Endothelial cell of umbilical vein (primary cell): ENCODE measurements around the gene RASAL1. TPM values are rescaled to one million over a fixed set of nuclear protein-coding genes. Genes with fewer than 3 reads are reported as not detected.

Experiments used
- BruUV-seq: library from RNA; stranded (reverse); fragments of 400-500 nt; replicated peaks from 2 replicates; lab custom pipeline; 2021; lab: Mats Ljungman, UMichigan
- CTCF ChIA-PET: fragments of 300-600, 350-600 bp; sonication (Branson Sonifier 250); formaldehyde crosslinking; loops from one replicate; lab custom pipeline; 2021; ENCODE audit warnings: antibody characterized with exemption, inconsistent platforms; lab: Charles Lee
- POLR2A ChIA-PET: fragments of 300-600, 350-600 bp; sonication (Branson Sonifier 250); formaldehyde crosslinking; loops from one replicate; lab custom pipeline; 2021; ENCODE audit warnings: antibody characterized with exemption, inconsistent platforms; lab: Charles Lee
- DNase-seq: peaks from one replicate; pipeline ENCODE4 v3.0.0-alpha.2; 2011; ENCODE audit warnings: low read depth, low spot score
- FAIRE-seq: peaks from 2 replicates; lab custom pipeline; 2011; peaks lifted over from hg19 to GRCh38; lab: Jason Lieb, UNC
- H2AFZ ChIP-seq: 2 replicates; pipeline ENCODE4 v1.6.0; 2012; ENCODE audit warnings: low read depth, low read length, control low read depth, inconsistent platforms
- H3K27ac ChIP-seq: 2 replicates; pipeline ENCODE4 v1.5.1; 2011; ENCODE audit warnings: low read depth, mild to moderate bottlenecking, control low read depth, low read length, moderate library complexity; ENCODE audit not compliant: insufficient read depth
- H3K27me3 ChIP-seq, 2 experiments: 2 replicates each; pipeline versions ENCODE4 v1.6.0 to v1.6.1; 2011; ENCODE audit warnings: low read length in 2 of 2, mixed read lengths in 1 of 2; ENCODE audit not compliant: control insufficient read depth in 2 of 2, insufficient read depth in 2 of 2
- H3K36me3 ChIP-seq, 2 experiments: 2 replicates in 1 of 2; 3 replicates in 1 of 2; pipeline ENCODE4 v1.5.1; 2011; ENCODE audit warnings: low read length in 2 of 2, mild to moderate bottlenecking in 1 of 2, moderate library complexity in 1 of 2; ENCODE audit not compliant: control insufficient read depth in 2 of 2, insufficient read depth in 2 of 2; ENCODE audit errors: extremely low read depth in 1 of 2
- H3K4me1 ChIP-seq: 3 replicates; pipeline ENCODE4 v1.5.1; 2011; ENCODE audit warnings: mild to moderate bottlenecking, low read length; ENCODE audit not compliant: control insufficient read depth, insufficient read depth; ENCODE audit errors: extremely low read depth
- H3K4me2 ChIP-seq: 2 replicates; pipeline ENCODE4 v1.6.1; 2011; ENCODE audit warnings: low read length, control low read depth, mixed read lengths; ENCODE audit not compliant: insufficient read depth
- H3K4me3 ChIP-seq, 3 experiments: fragments of 200-600 bp in 1 of 3; sonication (generic), shearing (Covaris generic) in 1 of 3; replicated peaks in 1 of 3; 2 replicates each; pipeline ENCODE4 v1.5.1; 2011 to 2016; ENCODE audit warnings: control low read depth in 3 of 3, low read length in 3 of 3, mild to moderate bottlenecking in 2 of 3, inconsistent platforms in 1 of 3, low read depth in 1 of 3, moderate library complexity in 1 of 3; ENCODE audit not compliant: insufficient read depth in 1 of 3
- H3K79me2 ChIP-seq: 2 replicates; pipeline ENCODE4 v1.6.0; 2012; ENCODE audit warnings: low read length, inconsistent platforms; ENCODE audit not compliant: control insufficient read depth, insufficient read depth
- H3K9ac ChIP-seq: replicated peaks from 2 replicates; pipeline ENCODE3; 2011; ENCODE audit warnings: low read length, control low read depth; ENCODE audit not compliant: insufficient read depth; ENCODE audit errors: extremely low read depth
- H3K9me1 ChIP-seq: replicated peaks from 3 replicates; pipeline ENCODE4 v1.6.0; 2011; ENCODE audit warnings: mild to moderate bottlenecking, low read length; ENCODE audit not compliant: control insufficient read depth, insufficient read depth; ENCODE audit errors: extremely low read depth
- H3K9me3 ChIP-seq: replicated peaks from 2 replicates; pipeline ENCODE4 v1.5.1; 2012; ENCODE audit warnings: low read length, inconsistent platforms; ENCODE audit not compliant: control insufficient read depth, insufficient read depth
- H4K20me1 ChIP-seq: replicated peaks from 2 replicates; pipeline ENCODE3; 2011; ENCODE audit warnings: mild to moderate bottlenecking, low read length; ENCODE audit not compliant: control insufficient read depth, insufficient read depth; ENCODE audit errors: extremely low read depth
- CTCF ChIP-seq, 2 donors: IDR thresholded peaks; 1 replicate in 1 of 2; 2 replicates in 1 of 2; pipeline ENCODE4 v1.5.1; 2011; ENCODE audit warnings: low read length in 2 of 2, mild to moderate bottlenecking in 2 of 2, moderate library complexity in 2 of 2, control low read depth in 1 of 2, inconsistent platforms in 1 of 2, low read depth in 1 of 2; ENCODE audit not compliant: insufficient read depth in 1 of 2; ENCODE audit errors: extremely low read depth in 1 of 2
- EZH2 ChIP-seq: IDR thresholded peaks from 2 replicates; pipeline ENCODE4 v1.6.1; 2012; ENCODE audit warnings: borderline replicate concordance, low read depth, mild to moderate bottlenecking, moderate library complexity, low read length, inconsistent platforms; ENCODE audit not compliant: severe bottlenecking
- FOS ChIP-seq: IDR thresholded peaks from 2 replicates; pipeline ENCODE4 v1.6.1; 2011; ENCODE audit warnings: mild to moderate bottlenecking, low read length, moderate library complexity, borderline replicate concordance; ENCODE audit not compliant: insufficient read depth
- GATA2 ChIP-seq: IDR thresholded peaks from 2 replicates; pipeline ENCODE4 v1.7.0; 2011; ENCODE audit warnings: low read depth, mild to moderate bottlenecking, moderate library complexity, mixed read lengths, low read length; ENCODE audit not compliant: insufficient read length, insufficient read depth
- JUN ChIP-seq: IDR thresholded peaks from 2 replicates; pipeline ENCODE4 v1.6.1; 2011; ENCODE audit warnings: borderline replicate concordance, low read depth; ENCODE audit not compliant: insufficient read length, insufficient read depth
- MAX ChIP-seq: IDR thresholded peaks from 2 replicates; pipeline ENCODE4 v1.6.1; 2011; ENCODE audit not compliant: insufficient read depth, insufficient read length
- MYC ChIP-seq: IDR thresholded peaks from one replicate; pipeline ENCODE4 v1.6.1; 2011; ENCODE audit warnings: mild to moderate bottlenecking, low read depth, low read length
- POLR2A ChIP-seq: IDR thresholded peaks from 2 replicates; pipeline ENCODE4 v1.6.1; 2012; ENCODE audit warnings: low read depth, mild to moderate bottlenecking, control low read depth, low read length
- POLR2AphosphoS5 ChIP-seq: IDR thresholded peaks from 2 replicates; pipeline ENCODE4 v1.6.1; 2012; ENCODE audit warnings: low read depth, mild to moderate bottlenecking, control low read depth, low read length, moderate library complexity; ENCODE audit not compliant: insufficient read depth
- dilution Hi-C: fragments of 300-500 bp; cut with MboI; formaldehyde crosslinking; loops from one replicate; pipeline ENCODE4 v1.15.0; 2019; ENCODE audit warnings: low sequenced_read_pairs; ENCODE audit not compliant: extremely low pct_ligation_motif_present
- intact Hi-C: fragments of 100-400 bp; cut with micrococcal nuclease; formaldehyde crosslinking; loops from one replicate; pipeline ENCODE4 v1.10.0; 2022
- polyA plus RNA-seq, 4 experiments: library from polyadenylated mRNA; depleted of rRNA in 3 of 4; stranded (reverse) in 3 of 4; unstranded in 1 of 4; fragments of >200 nt; gene quantifications; 2 replicates each; pipeline versions ENCODE4 v1.2.1 to v1.2.3, GENCODE V29; 2011 to 2012; ENCODE audit warnings: missing spikeins in 1 of 4
- total RNA-seq: library from RNA; stranded (reverse); gene quantifications from 2 replicates; pipeline ENCODE4 v1.2.3, GENCODE V29; 2021

RASAL1 gene
- total and polyA plus RNA-seq, 2 donors (not counting 3 experiments of a cell fraction or from before 2014, with no cell fraction given): not detected

GRCh38 chr12:113143959-113144358, 8.4 kb upstream of the RASAL1 start:
- no peak overlapping the region for H3K27ac ChIP-seq
- dilution Hi-C loops (no loop called here), intact Hi-C loops (no loop called here)
- no peak for FAIRE-seq
- no peak overlapping the region for H3K4me2 ChIP-seq
- H3K79me2 ChIP-seq: no peaks in the 10 kb centered on the region
- DNase-seq: no peak
- no peaks in the 10 kb centered on the region for H3K9me3 ChIP-seq
- H3K4me1 ChIP-seq: no peaks in the 10 kb centered on the region
- no peak overlapping the region for H2AFZ ChIP-seq
- H4K20me1 ChIP-seq: no peaks in the 10 kb centered on the region
- H3K4me3 ChIP-seq: no peak overlapping the region
- no peak overlapping the region for H3K9ac ChIP-seq
- peaks cover 0 to 2% of the 10 kb centered on the region in 2 experiments for H3K27me3 ChIP-seq
- TF ChIP-seq POLR2A: no peak
- TF ChIP-seq JUN: no peak
- no peak for TF ChIP-seq FOS
- no peak for TF ChIP-seq MAX
- no peak for TF ChIP-seq EZH2
- TF ChIP-seq GATA2: no peak
- no peak for TF ChIP-seq CTCF (IDR thresholded peaks at IDR 0.05; ENCODE audit: extremely low read depth in 1 of 2, insufficient read depth in 1 of 2, low read depth in 1 of 2, low read length in 2 of 2)
- no peak for TF ChIP-seq MYC
- TF ChIP-seq POLR2AphosphoS5: no peak
- BruUV-seq: no TSS peak
- no peaks in the 10 kb centered on the region for H3K9me1 ChIP-seq
- CTCF ChIA-PET: no interaction called here
- H3K36me3 ChIP-seq: no peaks in the 10 kb centered on the region
- POLR2A ChIA-PET: no interaction called here
